Measurements from ENCODE around the gene HYI.

Gene HYI

GRCh38 chr1:43405219-43405875 lies 48.4 kb downstream of the HYI start:
- in situ Hi-C loops (cut with HindIII; ENCODE audit: low sequenced_read_pairs) = loop anchor here (25.0 kb wide), 1 partner anchor 168 kb away; no protein-coding TSS in a partner anchor

- in situ Hi-C loops (cut with HindIII; ENCODE audit: low sequenced_read_pairs) = loop anchor here (25.0 kb wide), 1 partner anchor 167 kb away; no protein-coding TSS in a partner anchor
These were observed 49.4 kb downstream of the HYI start for GRCh38 chr1:43404353-43404752.

GRCh38 chr1:43402089-43402865 lies 51.5 kb downstream of the HYI start:
- in situ Hi-C loops (cut with HindIII; ENCODE audit: low sequenced_read_pairs) = loop anchor here (25.0 kb wide), 1 partner anchor 165 kb away; no protein-coding TSS in a partner anchor
